ENCODE measurements around the gene SNRNP35.
"Not testable (repeated sequence)": the region's sequence is repeated elsewhere in the genome, so short reads cannot be mapped to it uniquely, and the experiment has no call there.

- not testable (repeated sequence) for TF ChIP-seq EZH2 (IDR thresholded peaks at IDR 0.05); POLR2AphosphoS5 (IDR thresholded peaks at IDR 0.05; ENCODE audit: borderline replicate concordance, low read depth, low read length); FOXP2 (optimal IDR thresholded peaks at IDR 0.05; ENCODE audit: control extremely low read depth, extremely low read length, insufficient read depth)
These were observed 23.3 kb downstream of the SNRNP35 start for GRCh38 chr12:123481251-123481650.
